H9 (cell line): Measurements from ENCODE around the gene VAPA. TPM values are rescaled to one million over a fixed set of nuclear protein-coding genes. Genes with fewer than 3 reads are reported as not detected.

ENCODE experiments used
- DNase-seq: peaks from one replicate; pipeline ENCODE4 v3.0.0-alpha.2; 2017
- H2AFZ ChIP-seq: one replicate; pipeline ENCODE4 v1.6.1; 2013; ENCODE audit warnings: mild to moderate bottlenecking, low read length, control low read depth, moderate library complexity
- H2AK5ac ChIP-seq: 2 replicates; pipeline ENCODE4 v1.6.1; 2013; ENCODE audit warnings: low read length, control low read depth, mixed read lengths; ENCODE audit not compliant: insufficient read length
- H2BK120ac ChIP-seq: one replicate; pipeline ENCODE4 v1.6.1; 2013; ENCODE audit warnings: low read depth, mild to moderate bottlenecking, low read length, control low read depth, inconsistent platforms; ENCODE audit not compliant: poor library complexity, severe bottlenecking
- H2BK12ac ChIP-seq: 2 replicates; pipeline ENCODE4 v1.6.1; 2013; ENCODE audit warnings: low read length, control low read depth, mixed read lengths, low read depth; ENCODE audit not compliant: insufficient read length
- H2BK15ac ChIP-seq: 2 replicates; pipeline ENCODE4 v1.6.1; 2013; ENCODE audit warnings: low read depth, low read length, control low read depth
- H2BK20ac ChIP-seq: one replicate; pipeline ENCODE4 v1.6.1; 2013; ENCODE audit warnings: low read depth, mild to moderate bottlenecking, low read length, control low read depth, inconsistent platforms; ENCODE audit not compliant: poor library complexity, severe bottlenecking
- H2BK5ac ChIP-seq: 2 replicates; pipeline ENCODE4 v1.6.1; 2013; ENCODE audit warnings: low read length, control low read depth, mixed read lengths; ENCODE audit not compliant: insufficient read length
- H3K14ac ChIP-seq: 2 replicates; pipeline ENCODE4 v1.6.1; 2013; ENCODE audit warnings: low read length, control low read depth; ENCODE audit not compliant: insufficient read depth
- H3K18ac ChIP-seq: 2 replicates; pipeline ENCODE4 v1.6.1; 2013; ENCODE audit warnings: low read depth, mild to moderate bottlenecking, mixed read lengths, low read length, control low read depth; ENCODE audit not compliant: insufficient read length
- H3K23ac ChIP-seq: 2 replicates; pipeline ENCODE4 v1.6.1; 2013; ENCODE audit warnings: low read length, control low read depth, mixed read lengths, low read depth; ENCODE audit not compliant: insufficient read length
- H3K23me2 ChIP-seq: 2 replicates; pipeline ENCODE4 v1.6.1; 2013; ENCODE audit warnings: low read depth, mild to moderate bottlenecking, mixed read lengths, low read length, control low read depth; ENCODE audit not compliant: insufficient read length, poor library complexity, severe bottlenecking
- H3K27ac ChIP-seq: 2 replicates; pipeline ENCODE4 v1.5.1; 2013; ENCODE audit warnings: low read length, control low read depth, mixed read lengths, low read depth; ENCODE audit not compliant: insufficient read length
- H3K27me3 ChIP-seq: 2 replicates; pipeline ENCODE4 v1.6.1; 2013; ENCODE audit warnings: low read length, control low read depth, inconsistent platforms; ENCODE audit not compliant: insufficient read depth
- H3K4ac ChIP-seq: 2 replicates; pipeline ENCODE4 v1.6.1; 2013; ENCODE audit warnings: low read depth, mild to moderate bottlenecking, control low read depth, inconsistent platforms, low read length, moderate library complexity
- H3K4me1 ChIP-seq: 2 replicates; pipeline ENCODE4 v1.6.1; 2013; ENCODE audit warnings: low read length, control low read depth, inconsistent platforms; ENCODE audit not compliant: insufficient read depth
- H3K4me2 ChIP-seq: 2 replicates; pipeline ENCODE4 v1.6.1; 2013; ENCODE audit warnings: low read length, control low read depth, mixed read lengths; ENCODE audit not compliant: insufficient read length, insufficient read depth
- H3K56ac ChIP-seq: 2 replicates; pipeline ENCODE4 v1.6.1; 2013; ENCODE audit warnings: low read depth, mild to moderate bottlenecking, mixed read lengths, low read length, control low read depth; ENCODE audit not compliant: insufficient read length
- H3K79me1 ChIP-seq: 2 replicates; pipeline ENCODE4 v1.6.1; 2013; ENCODE audit warnings: low read depth, mild to moderate bottlenecking, moderate library complexity, low read length, control low read depth, inconsistent platforms; ENCODE audit not compliant: insufficient read depth, poor library complexity, severe bottlenecking
- H3K79me2 ChIP-seq: 2 replicates; pipeline ENCODE4 v1.6.1; 2013; ENCODE audit warnings: low read length, control low read depth, inconsistent platforms; ENCODE audit not compliant: insufficient read depth
- H3K9ac ChIP-seq: 2 replicates; pipeline ENCODE4 v1.6.1; 2013; ENCODE audit warnings: low read length, control low read depth, mixed read lengths; ENCODE audit not compliant: insufficient read length; ENCODE audit errors: extremely low read depth
- H3K9me3 ChIP-seq: one replicate; pipeline ENCODE4 v1.6.1; 2013; ENCODE audit warnings: low read depth, low read length, inconsistent platforms; ENCODE audit not compliant: control insufficient read depth
- H3T11ph ChIP-seq: one replicate; pipeline ENCODE4 v1.6.1; 2013; ENCODE audit warnings: mild to moderate bottlenecking, low read length, control low read depth, inconsistent platforms
- H4K20me1 ChIP-seq: one replicate; pipeline ENCODE4 v1.6.1; 2013; ENCODE audit not compliant: control insufficient read depth, insufficient read length, insufficient read depth
- H4K5ac ChIP-seq: 2 replicates; pipeline ENCODE4 v1.6.1; 2013; ENCODE audit warnings: low read depth, mild to moderate bottlenecking, mixed read lengths, low read length, control low read depth; ENCODE audit not compliant: insufficient read length
- H4K8ac ChIP-seq: replicated peaks from 2 replicates; pipeline ENCODE4 v1.6.1; 2013; ENCODE audit warnings: low read length, control low read depth, mixed read lengths, low read depth; ENCODE audit not compliant: insufficient read length
- H4K91ac ChIP-seq: 2 replicates; pipeline ENCODE4 v1.6.1; 2013; ENCODE audit warnings: low read depth, mild to moderate bottlenecking, moderate library complexity, mixed read lengths, low read length, control low read depth; ENCODE audit not compliant: insufficient read length
- H3K27ac Mint-ChIP-seq, 3 experiments: 2 replicates in 2 of 3; 3 replicates in 1 of 3; pipeline ENCODE4 v1.8.0; 2020 to 2021; ENCODE audit warnings: mixed read lengths in 3 of 3, mild to moderate bottlenecking in 1 of 3, moderate library complexity in 1 of 3
- H3K27me3 Mint-ChIP-seq: 2 replicates; pipeline ENCODE4 v1.8.0; 2021; ENCODE audit warnings: low read depth, mild to moderate bottlenecking, moderate library complexity, mixed read lengths
- H3K36me3 Mint-ChIP-seq, 3 experiments: 2 replicates in 2 of 3; 3 replicates in 1 of 3; pipeline ENCODE4 v1.8.0; 2020 to 2021; ENCODE audit warnings: low read depth in 3 of 3, mixed read lengths in 3 of 3; ENCODE audit not compliant: insufficient read depth in 1 of 3
- H3K4me1 Mint-ChIP-seq, 2 experiments: 2 replicates each; pipeline ENCODE4 v1.8.0; 2020; ENCODE audit warnings: mixed read lengths in 2 of 2
- H3K4me3 Mint-ChIP-seq, 2 experiments: 2 replicates in 1 of 2; 3 replicates in 1 of 2; pipeline ENCODE4 v1.8.0; 2020 to 2021; ENCODE audit warnings: mild to moderate bottlenecking in 2 of 2, mixed read lengths in 2 of 2, moderate library complexity in 1 of 2
- H3K9me3 Mint-ChIP-seq, 2 experiments: 2 replicates in 1 of 2; 3 replicates in 1 of 2; pipeline ENCODE4 v1.8.0; 2020; ENCODE audit warnings: mild to moderate bottlenecking in 2 of 2, mixed read lengths in 2 of 2, moderate library complexity in 1 of 2
- WGBS: extraction: QIAGEN DNeasy Blood & Tissue Kit; methylation state at CpG from one replicate; pipeline ENCODE4 v1.1.7; 2013; ENCODE audit warnings: missing lambda C conversion rate, low lambda C conversion rate, mixed read lengths; ENCODE audit not compliant: insufficient read length; ENCODE audit errors: extremely low coverage; 5-methylcytosine and 5-hydroxymethylcytosine counted together
- total RNA-seq: library from RNA; stranded (reverse); gene quantifications from 2 replicates; pipeline ENCODE4 v1.2.1, GENCODE V29; 2021
- TF ChIP-seq, protein P1 (sequence below): fragments of 200-600 bp; sonication (generic); conservative IDR thresholded peaks from 3 replicates; pipeline ENCODE4 v1.8.0; 2021; ENCODE audit warnings: antibody characterized with exemption, mild to moderate bottlenecking

VAPA gene
- total RNA-seq, 1 experiment from 2014 or later: 141 TPM

DNA sequence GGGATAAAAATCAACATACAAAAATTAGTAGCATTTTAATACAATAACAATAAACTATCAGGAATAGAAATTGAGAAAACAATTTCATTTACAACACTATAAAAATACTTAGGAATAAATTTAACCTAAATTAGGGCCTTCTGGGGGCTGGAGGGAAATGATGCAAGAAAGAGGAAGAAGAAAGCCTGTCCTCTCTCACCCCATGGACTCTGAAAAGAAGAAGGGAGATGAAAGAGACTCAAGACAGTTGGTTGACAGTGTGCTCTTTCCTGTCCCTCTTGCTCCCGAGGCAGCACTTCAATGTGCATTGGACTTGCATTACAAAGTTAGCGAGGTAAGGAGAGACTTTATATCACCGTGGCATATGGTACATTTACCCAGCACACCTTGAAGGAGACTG lies 88.5 kb downstream of the VAPA start:
- no peaks in the 10 kb centered on the region for H3K4me1 Mint-ChIP-seq
- H3K36me3 Mint-ChIP-seq: peaks cover 0 to 5% (median 4%) of the 10 kb centered on the region in 3 experiments; a peak in 4 of 7 replicates

More for the DNA sequence above, 88.5 kb downstream of the VAPA start:
- no peaks in the 10 kb centered on the region for H3K27me3 ChIP-seq
- Mint-ChIP-seq H3K27me3 (peaks cover 5% of the 10 kb centered on the region), H3K4me3 (no peak overlapping the region), H3K9me3 (peaks cover 8 to 11% of the 10 kb centered on the region in 2 experiments), H3K27ac (no peak overlapping the region)
- no peak overlapping the region for H3T11ph ChIP-seq
- no peak overlapping the region for H4K5ac ChIP-seq
- no peak overlapping the region for H2BK20ac ChIP-seq
- H4K91ac ChIP-seq: no peak overlapping the region
- no CpG with 5 or more reads among the region's 3 CpGs for WGBS
- H3K79me2 ChIP-seq: no peaks in the 10 kb centered on the region
- no peak overlapping the region for H3K27ac ChIP-seq
- no peaks in the 10 kb centered on the region for H3K23me2 ChIP-seq
- no peak overlapping the region for H2AFZ ChIP-seq
- no peak overlapping the region for H3K23ac ChIP-seq
- H2BK5ac ChIP-seq: no peak overlapping the region
- H3K56ac ChIP-seq: no peak overlapping the region
- no peak overlapping the region for H3K4ac ChIP-seq
- H3K9ac ChIP-seq: no peak overlapping the region
- no peak for DNase-seq
- no peak overlapping the region for H2BK12ac ChIP-seq
- H3K18ac ChIP-seq: no peak overlapping the region
- no peak overlapping the region for H3K4me2 ChIP-seq
- no peak overlapping the region for H2BK15ac ChIP-seq
- TF ChIP-seq, protein P1, sequence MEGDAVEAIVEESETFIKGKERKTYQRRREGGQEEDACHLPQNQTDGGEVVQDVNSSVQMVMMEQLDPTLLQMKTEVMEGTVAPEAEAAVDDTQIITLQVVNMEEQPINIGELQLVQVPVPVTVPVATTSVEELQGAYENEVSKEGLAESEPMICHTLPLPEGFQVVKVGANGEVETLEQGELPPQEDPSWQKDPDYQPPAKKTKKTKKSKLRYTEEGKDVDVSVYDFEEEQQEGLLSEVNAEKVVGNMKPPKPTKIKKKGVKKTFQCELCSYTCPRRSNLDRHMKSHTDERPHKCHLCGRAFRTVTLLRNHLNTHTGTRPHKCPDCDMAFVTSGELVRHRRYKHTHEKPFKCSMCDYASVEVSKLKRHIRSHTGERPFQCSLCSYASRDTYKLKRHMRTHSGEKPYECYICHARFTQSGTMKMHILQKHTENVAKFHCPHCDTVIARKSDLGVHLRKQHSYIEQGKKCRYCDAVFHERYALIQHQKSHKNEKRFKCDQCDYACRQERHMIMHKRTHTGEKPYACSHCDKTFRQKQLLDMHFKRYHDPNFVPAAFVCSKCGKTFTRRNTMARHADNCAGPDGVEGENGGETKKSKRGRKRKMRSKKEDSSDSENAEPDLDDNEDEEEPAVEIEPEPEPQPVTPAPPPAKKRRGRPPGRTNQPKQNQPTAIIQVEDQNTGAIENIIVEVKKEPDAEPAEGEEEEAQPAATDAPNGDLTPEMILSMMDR: no peak
- no peak overlapping the region for H3K14ac ChIP-seq
- H2AK5ac ChIP-seq: no peak overlapping the region
- H2BK120ac ChIP-seq: no peak overlapping the region
- H3K9me3 ChIP-seq: no peaks in the 10 kb centered on the region
- no peak overlapping the region for H4K8ac ChIP-seq
- no peaks in the 10 kb centered on the region for H3K4me1 ChIP-seq
- no peaks in the 10 kb centered on the region for H4K20me1 ChIP-seq
- no peaks in the 10 kb centered on the region for H3K79me1 ChIP-seq
